RKO (cell line): ENCODE results near the gene CCDC141.

Experiments
- DNase-seq: peaks from one replicate; pipeline ENCODE4 v3.0.0-alpha.2; 2016; ENCODE audit warnings: low spot score

The CCDC141 gene

GRCh38 chr2:178912416-178913048 is 137.4 kb downstream of the CCDC141 start:
- peak; percentile 73 for DNase-seq

GRCh38 chr2:178911039-178911438 is 138.9 kb downstream of the CCDC141 start:
- no peak for DNase-seq

DNA sequence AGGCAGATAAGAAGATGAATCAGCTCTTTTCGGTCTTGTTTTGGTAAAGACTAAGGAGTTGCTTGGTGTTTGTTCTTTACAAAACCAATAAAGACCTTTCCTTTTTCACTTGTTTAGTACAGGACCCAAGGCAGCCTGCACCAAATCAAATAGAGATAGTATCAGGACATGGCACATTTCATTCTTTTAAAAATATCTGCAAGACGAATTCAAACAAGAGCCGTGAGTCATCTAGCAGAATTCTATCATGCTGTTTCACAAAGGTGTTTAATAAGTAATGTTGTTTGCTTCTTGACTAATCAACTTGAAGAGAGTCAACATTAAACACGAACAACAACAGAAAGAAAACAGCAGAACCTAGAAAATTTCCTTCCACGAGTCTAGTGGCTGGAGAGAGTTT is 139.9 kb downstream of the CCDC141 start:
- DNase-seq, result no peak

DNA sequence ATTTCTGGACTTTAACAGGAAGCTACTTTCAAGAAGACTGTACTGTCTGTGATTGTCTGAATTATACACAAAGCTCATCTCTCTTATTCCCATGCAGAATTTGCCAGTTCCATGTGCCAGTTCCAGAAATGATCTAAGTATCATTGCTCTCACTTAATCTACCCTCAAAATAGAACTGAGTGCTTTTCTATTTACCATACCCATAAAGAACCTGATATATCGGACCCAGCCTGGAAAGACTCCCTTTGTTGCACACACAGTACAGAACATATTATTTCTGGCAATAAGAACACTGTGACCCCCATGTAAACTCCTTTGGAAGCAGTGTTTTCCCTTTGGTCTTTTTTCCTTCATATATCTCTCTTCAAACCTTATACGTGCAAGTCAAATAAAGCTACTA is 140.4 kb downstream of the CCDC141 start:
- no peak for DNase-seq

GRCh38 chr2:178908810-178909209 is 141.1 kb downstream of the CCDC141 start:
- DNase-seq, result no peak

GRCh38 chr2:178905261-178905660 is 144.7 kb downstream of the CCDC141 start:
- no peak for DNase-seq

DNA sequence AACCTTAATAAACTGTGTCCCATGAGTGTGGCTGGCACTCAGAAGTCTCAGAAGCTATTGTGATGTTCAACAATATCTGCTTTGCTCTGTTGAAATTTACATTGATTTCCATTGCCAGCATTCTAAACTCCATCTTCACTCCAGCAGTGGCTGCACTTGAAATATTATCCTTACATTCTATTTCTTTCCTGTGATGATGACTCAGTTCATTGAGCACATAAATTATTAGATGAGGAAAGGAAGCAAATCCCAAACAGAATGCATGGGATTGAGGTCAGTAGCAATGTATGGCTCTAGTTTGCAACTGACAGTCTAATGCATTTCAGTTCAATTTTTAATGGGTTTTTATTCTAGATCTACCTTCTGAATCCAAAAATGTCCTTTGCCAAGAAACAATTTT is 150.3 kb downstream of the CCDC141 start:
- DNase-seq, result no peak

DNA sequence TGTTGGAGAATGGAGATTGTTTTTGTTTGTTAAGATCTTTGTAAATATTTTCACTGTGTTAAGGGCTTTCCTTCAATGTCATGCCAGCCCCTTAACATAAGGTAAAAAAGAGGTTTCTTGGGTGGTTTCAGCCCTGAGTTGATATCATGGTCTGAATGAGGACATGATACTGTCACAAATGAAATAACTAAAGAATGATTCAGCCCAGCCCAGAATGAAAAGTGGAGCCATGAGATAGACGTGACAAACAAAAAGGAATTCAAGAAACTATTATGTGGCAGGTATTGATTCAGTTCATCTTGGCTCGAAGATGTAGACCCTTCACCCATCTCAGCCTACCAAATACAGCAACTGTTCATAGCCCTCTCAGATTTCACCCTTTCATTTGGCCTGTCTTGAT is 154.1 kb downstream of the CCDC141 start:
- DNase-seq, result no peak

DNA sequence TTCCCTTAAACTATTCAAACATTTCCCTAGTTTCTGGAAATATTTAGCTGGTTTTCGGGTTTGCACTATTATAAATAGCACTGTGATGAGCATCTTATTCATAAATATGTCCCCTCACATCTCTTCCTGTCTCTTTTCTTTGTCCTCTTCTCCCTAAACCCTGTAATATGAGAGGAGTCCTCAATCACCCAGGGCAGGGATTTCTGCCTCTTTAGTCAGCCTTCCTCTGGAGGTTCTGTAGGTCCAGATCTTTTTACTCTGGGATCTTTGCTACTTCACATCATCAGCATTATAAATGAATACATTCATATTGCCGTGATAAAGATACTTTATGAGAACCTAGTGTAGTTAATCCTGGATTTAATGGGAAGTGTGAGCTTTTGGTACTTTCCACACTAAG is 154.8 kb downstream of the CCDC141 start:
- DNase-seq, result no peak

DNA sequence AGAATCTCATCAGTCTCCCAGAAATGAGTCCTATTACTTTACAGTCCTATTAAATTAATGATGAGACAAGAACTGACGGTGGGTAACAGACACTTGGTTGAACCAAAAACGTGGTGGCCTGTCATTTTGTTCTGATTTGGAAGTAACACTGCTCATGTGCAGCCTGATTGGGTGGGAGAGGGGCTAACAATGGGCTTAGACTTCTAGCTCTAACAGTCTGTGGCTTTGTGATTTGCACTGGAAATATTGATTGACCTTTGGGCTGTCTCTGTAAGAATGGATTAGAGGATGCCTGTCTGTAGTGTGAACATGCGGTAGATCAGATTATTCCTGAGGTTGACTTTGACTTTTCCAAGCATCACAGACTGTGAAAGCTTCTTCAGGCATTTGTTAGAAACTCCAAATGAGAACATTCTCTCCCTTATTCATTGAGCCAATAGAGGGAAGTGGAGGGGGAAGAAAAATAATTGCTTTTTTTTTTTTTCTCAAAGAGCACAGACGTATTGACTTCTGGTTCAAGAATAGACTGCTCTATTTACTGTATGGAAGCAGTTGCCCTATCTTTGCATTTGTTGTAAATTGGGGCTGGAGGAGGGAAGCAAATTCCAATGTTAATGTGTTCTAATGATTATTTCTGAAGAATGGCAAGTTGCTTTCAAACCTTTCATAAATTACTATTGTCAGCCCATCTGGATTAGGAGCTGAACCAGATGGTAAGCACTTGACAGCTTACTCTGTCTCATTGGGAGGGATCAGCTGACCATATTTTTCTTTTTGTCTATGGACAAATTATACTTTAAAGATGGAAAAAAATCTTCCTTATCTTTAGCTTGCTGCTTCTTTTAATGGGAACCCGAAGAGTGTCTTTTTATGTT is 156.9 kb downstream of the CCDC141 start:
- DNase-seq, result no peak

DNA sequence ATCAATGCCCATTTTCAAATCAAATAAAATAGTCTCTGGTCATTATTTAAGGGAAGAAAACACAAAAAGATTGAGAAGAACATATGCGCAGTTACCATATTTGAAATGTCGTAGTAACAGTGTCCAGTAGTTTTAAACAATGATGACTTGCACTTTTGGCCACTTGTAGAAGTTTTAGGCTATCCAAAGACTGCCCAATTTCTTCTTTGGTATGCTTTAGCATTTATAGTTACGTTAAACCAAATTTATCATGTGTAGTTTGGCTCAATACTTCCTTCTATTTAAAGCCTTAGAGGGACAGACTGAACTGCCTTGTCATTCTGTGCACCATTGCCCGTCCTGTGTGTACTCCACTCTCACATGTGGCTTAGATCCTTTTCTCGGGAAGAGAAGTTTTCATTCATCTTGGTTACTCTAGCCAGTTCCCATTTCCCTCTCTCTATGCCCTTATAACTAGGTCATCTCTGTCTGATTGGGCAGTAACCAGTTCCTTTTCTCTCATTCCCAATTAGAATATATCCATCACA is 157.9 kb downstream of the CCDC141 start:
- no peak for DNase-seq

DNA sequence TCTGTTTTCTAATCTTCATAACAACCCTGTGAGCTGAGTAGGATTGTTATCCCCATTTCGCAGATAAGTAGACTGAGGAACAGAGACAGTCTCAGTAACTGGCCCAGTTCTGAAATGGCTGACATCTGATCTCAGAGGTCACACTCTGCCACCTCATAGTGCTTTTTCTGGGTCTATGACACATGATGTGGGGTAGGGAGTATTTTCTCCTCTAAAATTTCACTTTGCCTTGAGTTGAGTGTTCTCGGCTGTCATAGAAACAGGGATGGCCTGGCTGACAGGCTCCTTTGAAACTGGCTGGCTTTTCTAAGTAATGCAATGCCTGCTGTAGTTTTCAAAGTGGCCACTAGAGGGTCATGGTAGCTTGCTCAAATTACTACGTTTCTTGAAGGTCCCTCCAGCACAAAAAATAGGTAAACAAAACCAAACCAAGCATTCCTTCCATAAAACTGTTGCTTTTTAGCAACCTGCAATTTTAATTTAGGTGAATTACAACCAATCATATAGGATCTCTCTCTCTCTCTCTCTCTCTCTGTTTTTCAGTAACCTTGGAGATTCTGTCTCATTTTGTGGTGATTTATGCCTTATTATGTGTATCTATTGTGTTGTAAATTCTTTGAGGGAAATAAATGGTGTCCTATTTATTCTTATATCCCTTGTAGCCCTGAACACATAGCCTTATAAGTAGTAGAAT is 158.5 kb downstream of the CCDC141 start:
- peak; percentile 82 for DNase-seq

GRCh38 chr2:178886006-178886405 is 163.9 kb downstream of the CCDC141 start:
- peak; percentile 66 for DNase-seq

DNA sequence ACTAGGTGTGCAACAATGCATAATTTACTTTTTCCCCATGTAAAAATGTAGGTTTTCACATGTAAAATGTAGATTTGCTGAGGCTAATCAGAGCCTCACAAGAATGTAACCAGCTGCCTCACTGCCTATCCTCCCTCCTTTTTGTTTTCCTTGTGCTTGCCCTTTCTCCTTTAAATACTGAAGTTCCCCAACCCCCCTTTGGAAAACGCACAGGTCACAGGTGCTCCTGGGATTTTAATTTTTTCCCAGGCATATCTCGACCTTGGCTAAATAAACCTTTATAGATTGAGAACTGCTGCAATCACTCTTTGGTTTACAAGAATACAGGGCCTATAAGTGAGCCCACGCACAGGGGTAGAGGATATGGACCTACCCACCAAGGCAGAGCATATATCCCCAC is 165.5 kb downstream of the CCDC141 start:
- no peak for DNase-seq

- peak; percentile 82 for DNase-seq
Measured at GRCh38 chr2:178882666-178883440, 167.1 kb downstream of the CCDC141 start.

DNA sequence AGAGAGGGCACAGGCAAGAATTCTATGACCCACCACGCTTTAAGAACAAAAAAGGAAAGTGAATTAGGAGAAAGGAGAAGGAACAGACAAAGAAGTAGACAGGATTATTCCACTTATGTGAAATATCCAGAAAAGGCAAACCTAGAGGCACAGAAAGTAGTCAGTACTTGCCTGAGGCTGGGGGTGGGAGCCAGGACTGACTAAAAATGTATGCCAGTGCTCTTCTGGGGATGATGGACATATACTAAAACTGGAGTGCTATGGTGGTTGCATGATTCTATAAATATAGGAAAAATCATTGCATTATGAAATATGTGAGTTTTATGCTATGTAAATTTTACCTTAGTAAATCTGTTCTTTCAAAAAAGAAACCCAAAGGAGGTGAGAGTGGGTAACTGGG is 168.9 kb downstream of the CCDC141 start:
- DNase-seq, result no peak

- no peak for DNase-seq
Measured at GRCh38 chr2:178880257-178880656, 169.7 kb downstream of the CCDC141 start.

DNA sequence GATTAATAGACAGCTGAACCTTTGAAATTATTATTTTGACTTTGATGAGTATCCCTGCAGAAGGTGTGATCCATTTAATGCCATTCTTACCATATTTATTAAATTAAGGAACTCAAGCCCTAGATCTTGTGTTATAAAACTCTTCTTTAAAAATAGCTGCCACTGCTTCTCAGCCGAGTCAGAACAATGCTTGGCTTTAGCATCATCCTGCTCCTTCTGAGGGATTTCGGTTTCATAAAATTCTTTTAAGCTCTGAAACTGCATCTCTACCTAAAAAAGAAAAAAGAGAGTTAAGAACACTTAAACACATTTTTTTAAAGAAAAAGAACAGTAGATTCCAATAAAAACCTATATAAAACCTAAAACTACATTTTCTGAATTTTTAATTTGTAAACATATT is 172.1 kb downstream of the CCDC141 start:
- DNase-seq, result no peak

- no peak for DNase-seq
Measured at GRCh38 chr2:178874529-178875240, 175.3 kb downstream of the CCDC141 start.

DNA sequence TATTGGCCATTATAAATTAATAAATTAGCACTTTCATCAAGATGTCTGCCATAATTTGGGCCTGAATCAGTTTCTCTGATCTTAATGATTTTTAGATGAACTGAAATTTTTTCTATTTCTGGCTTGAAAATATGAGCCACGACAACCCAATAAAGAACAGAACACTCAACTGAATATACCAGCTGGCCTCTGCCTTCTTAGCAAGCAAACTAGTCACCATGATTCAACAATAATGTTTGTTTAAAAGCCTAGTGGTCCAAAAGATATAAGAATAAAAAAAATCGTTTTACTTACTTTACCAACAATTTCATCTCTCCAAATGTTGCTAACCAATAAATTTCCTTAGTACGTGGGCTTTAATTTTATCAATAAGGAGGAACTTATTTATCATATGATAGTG is 176.0 kb downstream of the CCDC141 start:
- no peak for DNase-seq

DNA sequence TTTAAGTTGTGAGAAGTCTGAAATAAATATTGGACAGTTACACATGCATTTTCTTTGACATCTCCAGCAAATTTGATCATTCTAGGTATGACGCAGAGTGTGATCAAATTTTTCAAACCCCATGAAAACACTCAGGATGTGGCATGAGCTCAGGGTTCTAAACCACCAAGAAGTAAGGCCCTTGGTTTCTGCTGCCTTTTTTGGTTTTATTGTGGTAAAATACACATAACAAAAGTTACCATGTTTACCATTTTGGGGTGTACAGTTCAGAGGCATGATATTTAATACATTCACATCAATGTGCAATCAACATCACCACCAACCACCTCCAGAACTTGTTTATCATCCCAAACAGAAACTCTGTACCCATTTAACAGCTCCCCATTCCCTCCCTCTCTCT is 178.4 kb downstream of the CCDC141 start:
- peak; percentile 49 for DNase-seq
